Caco-2 (cell line): Measurements from ENCODE around the gene LCLAT1. TPM values are rescaled to one million over a fixed set of nuclear protein-coding genes. Genes with fewer than 3 reads are reported as not detected.

Source experiments
- BruUV-seq: library from RNA; stranded (reverse); fragments of 400-500 nt; replicated peaks from 2 replicates; lab custom pipeline; 2021; lab: Mats Ljungman, UMichigan
- CTCF ChIA-PET: fragments of 300-600 bp; sonication (Branson Sonifier 250); formaldehyde crosslinking; loops from one replicate; lab custom pipeline; 2022; ENCODE audit warnings: antibody characterized with exemption; lab: Charles Lee
- POLR2A ChIA-PET: fragments of 300-600 bp; sonication (Branson Sonifier 250); formaldehyde crosslinking; loops from one replicate; lab custom pipeline; 2022; ENCODE audit warnings: antibody characterized with exemption; lab: Charles Lee
- DNase-seq, 2 experiments: peaks; one replicate each; pipeline versions ENCODE4 v3.0.0 to v3.0.0-alpha.2; 2020 to 2022
- H3K27me3 ChIP-seq: replicated peaks from 2 replicates; pipeline ENCODE4 v1.6.0; 2011; ENCODE audit warnings: low read length; ENCODE audit not compliant: control insufficient read depth, insufficient read depth
- H3K36me3 ChIP-seq: 2 replicates; pipeline ENCODE4 v1.5.1; 2011; ENCODE audit warnings: low read length; ENCODE audit not compliant: control insufficient read depth, insufficient read depth
- H3K4me1 ChIP-seq: fragments of 250-450 bp; sonication (Bioruptor Pico); 2 replicates; pipeline ENCODE4 v1.5.1; 2020; ENCODE audit warnings: mild to moderate bottlenecking
- H3K4me3 ChIP-seq: 2 replicates; pipeline ENCODE4 v1.5.1; 2011; ENCODE audit warnings: low read depth, mild to moderate bottlenecking, control low read depth, low read length
- H3K9me3 ChIP-seq: fragments of 250-450 bp; sonication (Bioruptor Pico); 2 replicates; pipeline ENCODE4 v1.5.1; 2020; ENCODE audit warnings: mild to moderate bottlenecking, moderate library complexity
- H3K27ac Mint-ChIP-seq: one replicate; pipeline ENCODE4 v1.8.0; 2022; ENCODE audit warnings: mixed read lengths; ENCODE audit not compliant: unreplicated experiment
- H3K27me3 Mint-ChIP-seq: one replicate; pipeline ENCODE4 v1.8.0; 2022; ENCODE audit warnings: mixed read lengths; ENCODE audit not compliant: insufficient read depth, unreplicated experiment
- H3K36me3 Mint-ChIP-seq: one replicate; pipeline ENCODE4 v1.8.0; 2022; ENCODE audit warnings: mild to moderate bottlenecking, mixed read lengths; ENCODE audit not compliant: insufficient read depth, unreplicated experiment
- H3K4me1 Mint-ChIP-seq: one replicate; pipeline ENCODE4 v1.8.0; 2022; ENCODE audit warnings: low read depth, mixed read lengths; ENCODE audit not compliant: unreplicated experiment
- H3K4me3 Mint-ChIP-seq: one replicate; pipeline ENCODE4 v1.8.0; 2022; ENCODE audit warnings: mild to moderate bottlenecking, moderate library complexity, mixed read lengths; ENCODE audit not compliant: unreplicated experiment
- H3K9me3 Mint-ChIP-seq: one replicate; pipeline ENCODE4 v1.8.0; 2022; ENCODE audit warnings: mixed read lengths; ENCODE audit not compliant: unreplicated experiment
- intact Hi-C: fragments of 100-400 bp; cut with micrococcal nuclease; formaldehyde crosslinking; loops from one replicate; pipeline ENCODE4 v1.10.0; 2022; ENCODE audit not compliant: unreplicated experiment
- total RNA-seq: library from RNA; stranded (reverse); gene quantifications from 2 replicates; pipeline ENCODE4 v1.2.3, GENCODE V29; 2022
- TF ChIP-seq, protein P1 (sequence below), 2 experiments: fragments of 200-600 bp in 1 of 2; IDR thresholded peaks; 1 replicate in 1 of 2; 2 replicates in 1 of 2; pipeline versions ENCODE4 v1.5.1 to v1.8.0; 2011 to 2022; ENCODE audit warnings: antibody characterized with exemption in 1 of 2, control low read depth in 1 of 2, inconsistent platforms in 1 of 2, low read depth in 1 of 2, low read length in 1 of 2, mild to moderate bottlenecking in 1 of 2, moderate library complexity in 1 of 2; ENCODE audit not compliant: insufficient read depth in 1 of 2, severe bottlenecking in 1 of 2, unreplicated experiment in 1 of 2

Gene LCLAT1
- total RNA-seq, 1 experiment from 2014 or later = 52.2 TPM

DNA sequence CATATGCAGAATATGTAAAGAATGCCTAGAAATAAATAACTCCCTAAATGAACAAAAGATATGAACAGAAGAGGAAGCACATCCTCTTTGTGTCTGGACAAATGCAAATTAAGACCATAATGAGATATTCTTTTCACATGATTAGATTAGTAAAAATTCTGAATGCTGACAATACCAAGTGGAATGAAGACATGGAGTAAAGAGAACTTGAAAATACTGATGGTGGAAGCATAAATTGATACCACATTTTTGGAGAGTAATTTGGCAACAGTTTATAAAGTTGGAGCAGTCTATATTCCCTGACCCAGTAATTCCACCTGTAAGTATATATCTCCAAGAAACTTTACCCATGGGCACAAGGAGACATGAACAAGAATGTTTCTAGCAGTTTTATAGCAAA lies 230.2 kb downstream of the LCLAT1 start:
- Mint-ChIP-seq H3K36me3 (no peaks in the 10 kb centered on the region), H3K9me3 (no peaks in the 10 kb centered on the region), H3K4me1 (peaks cover 4% of the 10 kb centered on the region), H3K4me3 (no peak overlapping the region), H3K27me3 (no peaks in the 10 kb centered on the region), H3K27ac (no peak overlapping the region)
- ChIA-PET CTCF (no interaction called here), POLR2A (no interaction called here)
- TF ChIP-seq, protein P1, sequence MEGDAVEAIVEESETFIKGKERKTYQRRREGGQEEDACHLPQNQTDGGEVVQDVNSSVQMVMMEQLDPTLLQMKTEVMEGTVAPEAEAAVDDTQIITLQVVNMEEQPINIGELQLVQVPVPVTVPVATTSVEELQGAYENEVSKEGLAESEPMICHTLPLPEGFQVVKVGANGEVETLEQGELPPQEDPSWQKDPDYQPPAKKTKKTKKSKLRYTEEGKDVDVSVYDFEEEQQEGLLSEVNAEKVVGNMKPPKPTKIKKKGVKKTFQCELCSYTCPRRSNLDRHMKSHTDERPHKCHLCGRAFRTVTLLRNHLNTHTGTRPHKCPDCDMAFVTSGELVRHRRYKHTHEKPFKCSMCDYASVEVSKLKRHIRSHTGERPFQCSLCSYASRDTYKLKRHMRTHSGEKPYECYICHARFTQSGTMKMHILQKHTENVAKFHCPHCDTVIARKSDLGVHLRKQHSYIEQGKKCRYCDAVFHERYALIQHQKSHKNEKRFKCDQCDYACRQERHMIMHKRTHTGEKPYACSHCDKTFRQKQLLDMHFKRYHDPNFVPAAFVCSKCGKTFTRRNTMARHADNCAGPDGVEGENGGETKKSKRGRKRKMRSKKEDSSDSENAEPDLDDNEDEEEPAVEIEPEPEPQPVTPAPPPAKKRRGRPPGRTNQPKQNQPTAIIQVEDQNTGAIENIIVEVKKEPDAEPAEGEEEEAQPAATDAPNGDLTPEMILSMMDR (IDR thresholded peaks at IDR 0.05; ENCODE audit: insufficient read depth in 1 of 2, low read depth in 1 of 2, low read length in 1 of 2, severe bottlenecking in 1 of 2, unreplicated experiment in 1 of 2) = no peak
- BruUV-seq = no TSS peak
- no peak overlapping the region for H3K4me3 ChIP-seq
- no peaks in the 10 kb centered on the region for H3K27me3 ChIP-seq
- H3K9me3 ChIP-seq = 0 out of 2 replicates have a peak, but pooled peaks cover 3% of the 10 kb centered on the region
- intact Hi-C loops = no loop called here
- DNase-seq = no peak
- H3K36me3 ChIP-seq = no peaks in the 10 kb centered on the region
- no peaks in the 10 kb centered on the region for H3K4me1 ChIP-seq

DNA sequence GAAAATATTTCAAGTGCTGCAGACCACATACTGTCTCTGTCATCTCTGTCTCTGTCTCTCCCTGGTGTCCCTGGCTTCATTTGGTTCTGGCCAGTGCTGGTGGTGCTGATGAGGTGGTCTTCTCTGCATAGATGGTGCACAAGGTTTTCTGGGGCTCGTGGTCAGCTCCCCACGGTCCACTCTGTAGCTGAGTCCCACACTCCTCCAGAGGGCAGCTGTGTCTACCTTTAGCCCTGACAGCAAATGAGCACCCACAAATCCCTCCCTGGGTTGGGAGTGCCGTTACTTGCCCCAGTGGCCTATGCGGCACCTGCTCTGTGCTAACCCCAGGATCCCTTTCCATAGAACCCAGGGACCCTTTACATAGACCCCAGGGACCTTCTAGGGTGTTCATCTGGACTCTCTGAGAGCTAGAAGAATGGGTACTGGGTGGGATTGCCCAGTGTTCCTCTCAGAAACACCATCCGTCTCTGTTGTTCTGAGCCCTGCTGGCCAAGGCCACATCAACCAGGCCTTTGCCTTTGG lies 230.9 kb downstream of the LCLAT1 start:
- Mint-ChIP-seq H3K4me3 (no peak overlapping the region), H3K36me3 (no peaks in the 10 kb centered on the region), H3K27me3 (no peaks in the 10 kb centered on the region), H3K4me1 (peaks cover 4% of the 10 kb centered on the region), H3K9me3 (no peaks in the 10 kb centered on the region), H3K27ac (no peak overlapping the region)
- no peak for DNase-seq
- no TSS peak for BruUV-seq
- ChIA-PET POLR2A (no interaction called here), CTCF (no interaction called here)
- no peaks in the 10 kb centered on the region for H3K4me1 ChIP-seq
- TF ChIP-seq, protein P1 (IDR thresholded peaks at IDR 0.05; ENCODE audit: insufficient read depth in 1 of 2, low read depth in 1 of 2, low read length in 1 of 2, severe bottlenecking in 1 of 2, unreplicated experiment in 1 of 2) = no peak
- intact Hi-C loops = no loop called here
- H3K36me3 ChIP-seq = no peaks in the 10 kb centered on the region
- H3K9me3 ChIP-seq = 0 out of 2 replicates have a peak, but pooled peaks cover under 1% of the 10 kb centered on the region
- no peak overlapping the region for H3K4me3 ChIP-seq
- H3K27me3 ChIP-seq = no peaks in the 10 kb centered on the region

DNA sequence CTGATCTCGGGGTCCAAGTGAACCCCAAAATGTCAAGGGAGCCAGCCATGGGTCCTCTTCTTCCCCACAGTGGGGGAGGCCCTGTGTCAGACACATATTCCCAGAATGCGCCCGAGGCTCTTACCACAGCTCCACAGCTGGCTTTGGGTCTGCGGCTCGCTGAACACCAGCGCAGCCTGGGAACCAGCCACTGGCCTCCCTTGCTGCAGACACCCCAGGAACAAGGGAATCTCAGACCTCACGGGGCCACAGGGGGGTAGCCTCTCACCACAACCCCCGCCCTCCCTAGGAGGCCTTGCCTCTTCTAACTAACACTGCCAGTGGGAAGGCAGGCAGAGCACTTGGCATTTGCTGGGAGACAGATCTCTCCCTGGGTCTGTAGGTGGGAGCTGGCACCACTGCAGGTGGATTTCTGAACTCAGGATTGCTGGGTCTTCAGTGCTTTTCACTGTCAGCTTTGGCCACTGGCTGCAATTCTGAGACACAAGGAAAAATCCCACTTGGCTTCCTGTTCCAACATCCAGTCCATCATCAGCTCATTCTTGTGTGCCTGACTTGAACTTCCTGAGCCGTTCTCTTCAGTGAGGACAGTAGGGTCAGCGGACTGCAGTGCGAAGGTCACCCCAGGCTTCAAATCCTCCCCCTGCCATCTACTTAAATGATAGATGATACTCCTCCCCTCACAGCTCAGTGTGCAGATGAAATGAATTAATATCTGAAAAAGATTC lies 231.5 kb downstream of the LCLAT1 start:
- no peak overlapping the region for H3K4me3 ChIP-seq
- no peaks in the 10 kb centered on the region for H3K36me3 ChIP-seq
- POLR2A ChIA-PET = no interaction called here
- Mint-ChIP-seq H3K9me3 (no peaks in the 10 kb centered on the region), H3K4me3 (no peak overlapping the region), H3K36me3 (no peaks in the 10 kb centered on the region), H3K27me3 (no peaks in the 10 kb centered on the region), H3K4me1 (peaks cover 4% of the 10 kb centered on the region), H3K27ac (no peak overlapping the region)
- CTCF ChIA-PET = no interaction called here
- TF ChIP-seq, protein P1 (IDR thresholded peaks at IDR 0.05; ENCODE audit: insufficient read depth in 1 of 2, low read depth in 1 of 2, low read length in 1 of 2, severe bottlenecking in 1 of 2, unreplicated experiment in 1 of 2) = no peak
- no peaks in the 10 kb centered on the region for H3K4me1 ChIP-seq
- intact Hi-C loops = no loop called here
- no TSS peak for BruUV-seq
- no peaks in the 10 kb centered on the region for H3K27me3 ChIP-seq
- DNase-seq = no peak
- H3K9me3 ChIP-seq = no peaks in the 10 kb centered on the region
